Activated CD4-positive, CD25-positive, alpha-beta regulatory T cell treated with anti-CD3 and anti-CD28 coated beads, Interleukin-2, amount 50 U/mL, for 24 hours (primary cell): Measurements from ENCODE around the gene C10orf67.

Source experiments
- ATAC-seq, 2 donors: fragments of 150-1000 bp; cut with Tn5 transposase; one replicate each; pipeline ENCODE4 v1.10.0; 2021; ENCODE audit warnings: mild to moderate bottlenecking in 1 of 2, moderate library complexity in 1 of 2

The C10orf67 gene

GRCh38 chr10:23195846-23196600, 148.6 kb downstream of the C10orf67 start:
- no peak for ATAC-seq

DNA sequence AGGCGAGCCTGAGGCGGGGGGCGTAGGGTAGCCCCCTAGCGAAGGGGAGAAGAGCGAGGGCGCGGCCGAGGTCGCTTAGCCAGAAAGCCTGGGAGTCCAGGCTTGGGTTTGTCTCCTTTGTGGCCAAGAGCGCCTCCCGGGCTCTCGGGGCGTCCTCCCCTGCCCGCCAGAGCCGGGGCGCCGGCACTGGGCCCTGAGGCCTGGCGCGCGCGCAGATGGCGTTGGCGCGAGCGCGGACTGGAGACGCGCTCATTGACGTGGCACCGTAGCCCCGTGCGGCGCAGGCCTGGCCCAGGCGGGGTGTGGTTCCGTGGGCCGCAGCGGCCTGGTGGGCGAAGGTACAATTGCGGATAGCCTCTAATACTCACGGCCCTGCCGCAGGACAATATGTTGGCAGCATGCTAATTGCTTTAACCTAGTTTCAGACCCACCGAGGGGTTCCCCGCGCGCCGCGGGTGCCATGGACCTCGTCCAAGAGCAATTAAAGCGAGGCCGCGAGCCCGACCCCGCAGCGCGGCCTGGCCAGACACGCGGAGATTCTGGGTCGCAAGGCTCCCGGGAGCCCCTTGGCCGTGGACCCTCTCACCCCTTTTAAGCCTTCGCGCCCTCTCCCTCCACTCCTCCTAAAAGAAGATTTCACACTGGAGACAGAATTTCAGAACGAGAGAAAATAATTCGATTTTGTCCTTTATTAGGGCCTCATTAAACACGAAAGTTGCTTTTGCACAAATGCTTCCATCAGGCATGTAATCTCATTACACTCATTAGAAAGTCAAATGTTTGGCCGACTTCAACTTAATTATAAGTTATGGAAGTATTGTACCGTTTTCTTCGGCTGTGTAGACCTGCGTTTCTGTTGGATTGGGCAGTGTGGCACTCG, 149.4 kb downstream of the C10orf67 start:
- no peak for ATAC-seq

- ATAC-seq, result no peak
These were observed 150.1 kb downstream of the C10orf67 start for GRCh38 chr10:23194471-23194965.

GRCh38 chr10:23193435-23194074, 151.0 kb downstream of the C10orf67 start:
- ATAC-seq, result no peak

GRCh38 chr10:23192712-23193434, 151.7 kb downstream of the C10orf67 start:
- ATAC-seq, result no peak

DNA sequence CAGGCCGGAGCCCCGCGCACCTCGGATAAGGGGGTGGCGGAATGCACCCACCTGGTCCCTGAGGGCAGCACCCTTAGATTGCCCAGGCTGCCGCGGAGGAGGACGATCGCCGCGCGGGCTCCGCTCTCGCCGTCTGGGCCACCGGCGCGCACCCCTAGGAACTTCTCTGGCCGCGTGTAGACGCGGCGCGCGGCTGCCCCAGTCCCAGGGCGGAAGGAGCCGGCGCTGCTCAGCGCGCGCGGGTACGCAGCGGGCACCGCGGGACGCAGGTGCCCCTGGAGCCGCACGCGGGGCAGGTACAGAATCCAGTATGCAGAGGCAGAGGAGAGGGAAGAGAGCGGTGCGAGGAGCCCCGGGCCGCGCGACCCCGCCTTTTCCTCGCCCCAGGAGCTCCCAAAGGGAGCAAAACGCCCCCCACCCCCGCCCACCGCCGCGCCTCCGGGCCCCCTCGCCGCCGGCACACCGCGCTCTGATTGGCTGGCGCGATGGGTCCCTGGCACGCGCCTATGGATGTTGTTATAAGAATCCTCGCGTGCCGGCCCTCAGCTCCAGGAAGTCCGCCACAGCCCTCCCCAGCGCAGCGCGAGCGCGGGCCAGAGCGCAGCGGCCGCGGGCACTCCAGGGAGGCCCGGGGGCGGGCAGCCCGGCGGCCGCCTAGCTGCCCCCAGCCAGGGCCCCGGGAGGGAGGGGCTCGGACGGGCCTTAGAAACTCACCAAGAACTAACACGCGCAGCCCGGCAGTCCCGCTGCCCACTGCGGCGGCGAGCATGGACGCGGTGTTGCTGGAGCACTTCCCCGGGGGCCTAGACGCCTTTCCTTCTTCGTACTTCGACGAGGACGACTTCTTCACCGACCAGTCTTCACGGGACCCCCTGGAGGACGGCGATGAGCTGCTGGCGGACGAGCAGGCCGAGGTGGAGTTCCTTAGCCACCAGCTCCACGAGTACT, 152.6 kb downstream of the C10orf67 start, which contains the start of gene PTF1A:
TSS of gene PTF1A (plus strand) at position 549 of the 948 bp plus-strand sequence. CDS start at position 768, 219 bp downstream.
- no peak for ATAC-seq

- ATAC-seq, result no peak
These were observed 153.5 kb downstream of the C10orf67 start for GRCh38 chr10:23190872-23191763.

GRCh38 chr10:23189024-23189423, 155.6 kb downstream of the C10orf67 start:
- no peak for ATAC-seq

- ATAC-seq, result no peak
These were observed 157.4 kb downstream of the C10orf67 start for GRCh38 chr10:23187155-23187554.

DNA sequence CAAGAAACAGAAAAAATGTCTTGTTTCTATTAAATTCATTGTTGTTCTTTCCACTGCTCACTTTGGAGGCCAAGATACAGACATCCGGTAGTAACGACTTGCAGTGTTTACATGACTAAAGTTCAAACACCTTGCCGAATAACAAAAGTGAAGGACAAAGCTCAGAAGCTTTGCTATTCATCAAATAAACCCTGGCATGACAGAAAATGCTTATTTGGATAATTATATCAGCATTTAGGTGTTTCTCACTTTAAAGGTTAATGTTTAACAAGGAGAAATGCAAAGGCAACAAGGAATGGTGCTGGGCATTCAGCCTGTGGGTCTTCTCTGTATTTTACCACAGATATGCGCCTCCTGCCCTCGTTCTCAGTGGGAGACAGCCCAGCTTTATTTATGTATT, 157.9 kb downstream of the C10orf67 start:
- ATAC-seq, result no peak

DNA sequence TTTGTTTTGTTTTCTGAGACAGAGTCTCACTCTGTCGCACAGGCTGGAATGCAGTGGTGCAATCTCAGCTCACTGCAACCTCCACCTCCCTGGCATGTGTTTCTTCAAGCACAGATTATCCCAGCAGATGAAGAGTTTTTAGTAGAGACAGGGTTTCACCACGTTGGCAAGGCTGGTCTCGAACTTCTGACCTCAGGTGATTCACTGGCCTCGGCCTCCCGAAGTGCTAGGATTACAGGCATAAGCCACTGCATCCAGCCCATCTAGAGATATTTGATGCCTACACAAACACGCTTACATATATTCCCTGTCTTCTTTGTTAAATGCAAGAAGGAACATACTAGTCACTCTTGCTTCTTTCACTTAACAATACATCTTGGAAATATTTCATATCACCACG, 158.4 kb downstream of the C10orf67 start:
- ATAC-seq, result no peak

GRCh38 chr10:23174977-23175512, 169.6 kb downstream of the C10orf67 start:
- no peak for ATAC-seq

GRCh38 chr10:23174074-23174976, 170.3 kb downstream of the C10orf67 start:
- ATAC-seq, result no peak

- no peak for ATAC-seq
These were observed 171.2 kb downstream of the C10orf67 start for GRCh38 chr10:23173214-23174073.

DNA sequence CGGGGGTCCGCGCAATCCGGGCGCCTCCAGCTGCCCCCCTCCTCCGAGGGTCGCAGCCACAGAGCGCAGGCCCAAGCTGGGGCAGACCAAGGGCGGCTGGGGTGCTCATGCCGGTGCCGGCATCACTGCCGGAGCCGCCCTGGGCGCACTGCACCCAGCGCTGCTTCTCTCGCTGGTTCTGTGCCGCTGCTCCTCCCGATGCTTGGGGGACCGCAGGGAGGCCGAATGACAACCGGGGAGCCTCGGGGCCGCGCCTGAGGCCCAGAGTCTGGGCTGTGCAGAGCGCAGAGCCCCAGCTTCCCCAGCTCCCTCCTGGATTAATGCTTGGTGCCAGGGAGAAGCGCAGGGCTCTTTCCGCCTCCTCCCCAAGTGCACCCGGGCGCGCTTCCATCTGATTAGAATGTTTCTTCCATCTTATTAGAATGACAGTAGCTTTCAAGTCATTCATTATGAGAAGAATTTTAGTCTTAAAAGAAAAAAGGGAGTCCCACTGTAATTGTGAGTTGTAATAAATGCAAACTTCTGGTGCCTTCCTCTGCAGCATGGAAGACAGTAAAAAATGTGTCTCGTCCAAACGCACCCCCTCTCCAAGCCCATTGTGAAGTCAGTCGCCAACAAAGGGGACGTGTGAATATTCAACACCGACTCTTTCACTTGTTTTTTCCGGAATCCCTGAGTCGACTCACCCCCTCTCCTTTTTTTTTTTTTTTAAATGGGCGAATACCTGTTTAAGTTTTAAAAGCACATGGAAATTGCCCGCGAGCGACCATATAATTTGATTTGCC, 172.0 kb downstream of the C10orf67 start:
- ATAC-seq, result no peak

GRCh38 chr10:23171232-23171876, 173.2 kb downstream of the C10orf67 start:
- ATAC-seq, result no peak
